Mesendoderm (in vitro differentiated cells): ENCODE data around the gene CNNM2.

Experiments used
- DNase-seq: peaks from one replicate; pipeline ENCODE4 v3.0.0; 2013
- H2AK5ac ChIP-seq: 2 replicates; pipeline ENCODE4 v1.6.1; 2013; ENCODE audit warnings: low read length, inconsistent platforms
- H2BK120ac ChIP-seq: 2 replicates; pipeline ENCODE4 v1.6.1; 2013; ENCODE audit warnings: low read depth, mild to moderate bottlenecking, low read length, moderate library complexity, mixed read lengths
- H2BK15ac ChIP-seq: replicated peaks from 2 replicates; pipeline ENCODE4 v1.6.1; 2013; ENCODE audit warnings: low read depth, mild to moderate bottlenecking, moderate library complexity
- H2BK5ac ChIP-seq: 2 replicates; pipeline ENCODE4 v1.6.1; 2013; ENCODE audit warnings: low read length, inconsistent platforms
- H3K18ac ChIP-seq: 2 replicates; pipeline ENCODE4 v1.6.1; 2013; ENCODE audit warnings: mild to moderate bottlenecking, low read length, mixed read lengths
- H3K23ac ChIP-seq: one replicate; pipeline ENCODE4 v1.6.1; 2013; ENCODE audit warnings: low read length
- H3K27ac ChIP-seq: 2 replicates; pipeline ENCODE4 v1.5.1; 2013; ENCODE audit warnings: low read depth, mild to moderate bottlenecking, inconsistent platforms, low read length, moderate library complexity
- H3K27me3 ChIP-seq: 2 replicates; pipeline ENCODE4 v1.6.1; 2013; ENCODE audit warnings: low read length, control low read depth, mild to moderate bottlenecking, inconsistent platforms; ENCODE audit not compliant: insufficient read depth, poor library complexity
- H3K36me3 ChIP-seq: 2 replicates; pipeline ENCODE4 v1.6.1; 2013; ENCODE audit warnings: low read length, inconsistent platforms; ENCODE audit not compliant: control insufficient read depth, insufficient read depth
- H3K4ac ChIP-seq: one replicate; pipeline ENCODE4 v1.6.1; 2013; ENCODE audit warnings: low read depth, mild to moderate bottlenecking, low read length, moderate library complexity
- H3K4me1 ChIP-seq: 2 replicates; pipeline ENCODE4 v1.6.1; 2013; ENCODE audit warnings: low read depth, low read length, inconsistent platforms; ENCODE audit not compliant: control insufficient read depth
- H3K4me2 ChIP-seq: 2 replicates; pipeline ENCODE4 v1.6.1; 2013; ENCODE audit warnings: low read length
- H3K4me3 ChIP-seq: 2 replicates; pipeline ENCODE4 v1.5.1; 2013; ENCODE audit warnings: mild to moderate bottlenecking, low read length
- H3K56ac ChIP-seq: one replicate; pipeline ENCODE4 v1.6.1; 2013; ENCODE audit warnings: low read length
- H3K79me1 ChIP-seq: 2 replicates; pipeline ENCODE4 v1.6.1; 2013; ENCODE audit warnings: low read length, inconsistent platforms
- H3K79me2 ChIP-seq: 2 replicates; pipeline ENCODE4 v1.6.1; 2013; ENCODE audit warnings: mild to moderate bottlenecking, low read length; ENCODE audit not compliant: control insufficient read depth, insufficient read depth
- H3K9ac ChIP-seq: 2 replicates; pipeline ENCODE4 v1.6.1; 2013; ENCODE audit warnings: low read length, inconsistent platforms
- H4K5ac ChIP-seq: one replicate; pipeline ENCODE4 v1.6.1; 2013; ENCODE audit warnings: low read length
- H4K8ac ChIP-seq: one replicate; pipeline ENCODE4 v1.6.1; 2013; ENCODE audit warnings: low read depth, mild to moderate bottlenecking, control low read depth, low read length, moderate library complexity
- WGBS: extraction: QIAGEN DNeasy Blood & Tissue Kit; methylation state at CpG from one replicate; pipeline ENCODE4 v1.1.7; 2013; ENCODE audit warnings: low lambda C conversion rate, missing lambda C conversion rate; ENCODE audit not compliant: insufficient coverage; ENCODE audit errors: extremely low coverage; 5-methylcytosine and 5-hydroxymethylcytosine counted together

The CNNM2 gene

GRCh38 chr10:103072276-103072675 is 154.2 kb downstream of the CNNM2 start:
- H3K4me1 ChIP-seq, result no peaks in the 10 kb centered on the region
- no peak overlapping the region for H2BK120ac ChIP-seq
- no peak overlapping the region for H2BK15ac ChIP-seq
- H3K4me2 ChIP-seq, result no peak overlapping the region
- H3K27me3 ChIP-seq, result no peaks in the 10 kb centered on the region
- no peak overlapping the region for H4K5ac ChIP-seq
- no peak overlapping the region for H3K4ac ChIP-seq
- WGBS, result no CpG with 5 or more reads among the region's 22 CpGs
- H3K18ac ChIP-seq, result no peak overlapping the region
- H3K27ac ChIP-seq, result no peak overlapping the region
- no peak for DNase-seq
- no peak overlapping the region for H3K9ac ChIP-seq
- H3K23ac ChIP-seq, result no peak overlapping the region
- no peak overlapping the region for H2BK5ac ChIP-seq
- H3K56ac ChIP-seq, result no peak overlapping the region
- no peaks in the 10 kb centered on the region for H3K79me2 ChIP-seq
- H3K36me3 ChIP-seq, result no peaks in the 10 kb centered on the region
- H3K79me1 ChIP-seq, result no peaks in the 10 kb centered on the region
- no peak overlapping the region for H4K8ac ChIP-seq
- H2AK5ac ChIP-seq, result no peak overlapping the region
- no peak overlapping the region for H3K4me3 ChIP-seq

GRCh38 chr10:103072891-103073290 is 154.8 kb downstream of the CNNM2 start:
- H3K27ac ChIP-seq, result no peak overlapping the region
- H2BK5ac ChIP-seq, result no peak overlapping the region
- no peaks in the 10 kb centered on the region for H3K79me2 ChIP-seq
- H3K4me3 ChIP-seq, result no peak overlapping the region
- H3K27me3 ChIP-seq, result no peaks in the 10 kb centered on the region
- no peak overlapping the region for H3K4me2 ChIP-seq
- H3K4me1 ChIP-seq, result no peaks in the 10 kb centered on the region
- WGBS, result no CpG with 5 or more reads among the region's 8 CpGs
- H4K8ac ChIP-seq, result no peak overlapping the region
- no peak overlapping the region for H3K9ac ChIP-seq
- H3K79me1 ChIP-seq, result no peaks in the 10 kb centered on the region
- H2BK15ac ChIP-seq, result no peak overlapping the region
- no peak overlapping the region for H3K56ac ChIP-seq
- H4K5ac ChIP-seq, result no peak overlapping the region
- H2AK5ac ChIP-seq, result no peak overlapping the region
- H3K4ac ChIP-seq, result no peak overlapping the region
- DNase-seq, result no peak
- no peaks in the 10 kb centered on the region for H3K36me3 ChIP-seq
- no peak overlapping the region for H3K18ac ChIP-seq
- H2BK120ac ChIP-seq, result no peak overlapping the region
- H3K23ac ChIP-seq, result no peak overlapping the region

DNA sequence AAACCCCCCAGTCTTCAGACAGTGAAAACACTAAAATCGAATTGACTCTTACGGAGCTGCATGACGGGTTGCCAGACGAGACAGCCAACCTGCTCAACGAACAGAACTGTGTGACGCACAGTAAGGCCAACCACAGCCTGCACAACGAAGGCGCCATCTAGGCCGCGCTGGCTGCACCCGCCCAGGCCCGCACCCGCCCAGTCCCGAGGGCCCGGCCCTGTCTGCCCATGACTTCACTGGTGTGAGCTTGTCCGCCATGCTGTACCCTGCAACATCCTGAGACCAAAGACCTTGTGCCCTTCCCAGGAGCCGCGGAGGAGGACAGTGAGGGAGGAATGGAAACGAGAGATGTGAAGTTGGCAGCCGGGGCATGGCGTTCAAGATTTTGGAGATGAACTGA is 158.9 kb downstream of the CNNM2 start:
- H3K27ac ChIP-seq, result no peak overlapping the region
- no peak overlapping the region for H3K9ac ChIP-seq
- H3K4ac ChIP-seq, result no peak overlapping the region
- no peak overlapping the region for H4K8ac ChIP-seq
- no peak overlapping the region for H4K5ac ChIP-seq
- no peak overlapping the region for H2BK120ac ChIP-seq
- H3K4me3 ChIP-seq, result no peak overlapping the region
- no peak overlapping the region for H2BK5ac ChIP-seq
- H3K79me2 ChIP-seq, result no peaks in the 10 kb centered on the region
- no peak for DNase-seq
- no peaks in the 10 kb centered on the region for H3K79me1 ChIP-seq
- no peaks in the 10 kb centered on the region for H3K4me1 ChIP-seq
- H3K27me3 ChIP-seq, result no peaks in the 10 kb centered on the region
- no peaks in the 10 kb centered on the region for H3K36me3 ChIP-seq
- no CpG with 5 or more reads among the region's 21 CpGs for WGBS
- no peak overlapping the region for H3K23ac ChIP-seq
- no peak overlapping the region for H3K4me2 ChIP-seq
- H2AK5ac ChIP-seq, result no peak overlapping the region
- H2BK15ac ChIP-seq, result no peak overlapping the region
- H3K56ac ChIP-seq, result no peak overlapping the region
- H3K18ac ChIP-seq, result no peak overlapping the region

DNA sequence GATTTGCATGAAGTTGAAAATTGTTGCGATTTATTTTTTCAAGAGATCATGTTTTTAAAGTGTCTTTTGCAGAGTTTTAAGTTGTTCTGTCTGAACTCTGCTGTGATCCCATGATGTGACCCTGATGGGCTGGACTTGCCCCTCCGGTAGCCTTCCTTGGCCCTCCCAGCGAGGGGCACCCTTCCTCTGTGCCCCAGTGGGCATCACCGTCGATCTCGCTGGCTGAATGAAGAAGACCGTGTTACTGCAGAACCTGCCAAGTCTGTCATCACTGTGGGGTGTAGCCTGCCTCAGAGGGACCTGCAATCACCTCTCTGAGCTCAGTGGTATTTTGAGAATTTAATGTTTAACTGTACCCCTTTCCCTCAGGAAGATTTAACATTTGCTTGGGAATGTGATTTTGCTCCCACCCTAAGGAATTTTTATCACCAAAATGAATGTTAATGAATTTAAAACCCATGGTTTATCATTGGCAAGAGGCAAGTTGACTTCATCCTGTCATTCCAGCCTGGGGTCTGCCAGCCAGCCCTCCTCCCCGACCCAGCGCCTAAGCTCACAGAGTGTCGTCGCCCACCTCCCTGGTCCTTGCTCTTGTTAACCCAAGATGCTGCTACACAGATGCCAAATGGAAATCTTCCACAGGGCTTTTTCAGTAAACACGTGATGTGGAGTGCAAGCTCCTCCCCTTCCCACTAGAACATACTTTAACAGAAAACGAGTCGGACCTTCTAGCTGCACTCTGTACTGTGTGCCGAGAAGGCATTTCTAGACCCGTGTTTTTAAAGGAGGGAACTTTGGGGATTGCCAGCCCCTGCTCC is 159.6 kb downstream of the CNNM2 start:
- no peaks in the 10 kb centered on the region for H3K36me3 ChIP-seq
- no peak overlapping the region for H2AK5ac ChIP-seq
- H3K23ac ChIP-seq, result no peak overlapping the region
- no peaks in the 10 kb centered on the region for H3K79me2 ChIP-seq
- no peak overlapping the region for H4K8ac ChIP-seq
- DNase-seq, result peak; percentile 19
- H3K4me2 ChIP-seq, result no peak overlapping the region
- H3K18ac ChIP-seq, result no peak overlapping the region
- H3K9ac ChIP-seq, result no peak overlapping the region
- no peak overlapping the region for H3K27ac ChIP-seq
- no peak overlapping the region for H2BK5ac ChIP-seq
- H2BK15ac ChIP-seq, result no peak overlapping the region
- H3K56ac ChIP-seq, result no peak overlapping the region
- H3K27me3 ChIP-seq, result no peaks in the 10 kb centered on the region
- H3K4ac ChIP-seq, result no peak overlapping the region
- H4K5ac ChIP-seq, result no peak overlapping the region
- no peaks in the 10 kb centered on the region for H3K4me1 ChIP-seq
- no peak overlapping the region for H3K4me3 ChIP-seq
- H3K79me1 ChIP-seq, result no peaks in the 10 kb centered on the region
- no CpG with 5 or more reads among the region's 16 CpGs for WGBS
- no peak overlapping the region for H2BK120ac ChIP-seq

GRCh38 chr10:103078309-103078615 is 160.2 kb downstream of the CNNM2 start:
- Histone ChIP-seq H3K4ac (no peak overlapping the region), H3K79me2 (no peaks in the 10 kb centered on the region)
- no CpG with 5 or more reads among the region's 3 CpGs for WGBS

GRCh38 chr10:103078676-103079075 is 160.6 kb downstream of the CNNM2 start:
- Histone ChIP-seq H3K27ac (no peak overlapping the region), H2BK15ac (no peak overlapping the region)

More at GRCh38 chr10:103078309-103078615, 160.2 kb downstream of the CNNM2 start:
- Histone ChIP-seq H3K23ac (no peak overlapping the region), H3K27me3 (no peaks in the 10 kb centered on the region), H3K56ac (no peak overlapping the region), H3K4me3 (no peak overlapping the region), H3K9ac (no peak overlapping the region), H3K4me2 (no peak overlapping the region), H3K27ac (no peak overlapping the region), H2BK120ac (no peak overlapping the region), H2BK5ac (no peak overlapping the region), H3K36me3 (no peaks in the 10 kb centered on the region), H3K79me1 (no peaks in the 10 kb centered on the region), H3K4me1 (no peaks in the 10 kb centered on the region), H4K8ac (no peak overlapping the region), H4K5ac (no peak overlapping the region), H2AK5ac (no peak overlapping the region), H2BK15ac (no peak overlapping the region), H3K18ac (no peak overlapping the region)
- no peak for DNase-seq

More at GRCh38 chr10:103078676-103079075, 160.6 kb downstream of the CNNM2 start:
- Histone ChIP-seq H3K18ac (no peak overlapping the region), H3K4me1 (no peaks in the 10 kb centered on the region), H3K4ac (no peak overlapping the region), H2AK5ac (no peak overlapping the region), H2BK120ac (no peak overlapping the region), H3K36me3 (no peaks in the 10 kb centered on the region), H3K9ac (no peak overlapping the region), H3K79me2 (no peaks in the 10 kb centered on the region), H3K27me3 (no peaks in the 10 kb centered on the region), H3K79me1 (no peaks in the 10 kb centered on the region), H3K4me2 (no peak overlapping the region), H3K4me3 (no peak overlapping the region), H2BK5ac (no peak overlapping the region), H3K56ac (no peak overlapping the region), H4K5ac (no peak overlapping the region), H4K8ac (no peak overlapping the region), H3K23ac (no peak overlapping the region)
- WGBS, result no CpG with 5 or more reads among the region's 14 CpGs
- DNase-seq, result no peak
